Measurements from ENCODE around the gene PHACTR1.

The PHACTR1 gene

DNA sequence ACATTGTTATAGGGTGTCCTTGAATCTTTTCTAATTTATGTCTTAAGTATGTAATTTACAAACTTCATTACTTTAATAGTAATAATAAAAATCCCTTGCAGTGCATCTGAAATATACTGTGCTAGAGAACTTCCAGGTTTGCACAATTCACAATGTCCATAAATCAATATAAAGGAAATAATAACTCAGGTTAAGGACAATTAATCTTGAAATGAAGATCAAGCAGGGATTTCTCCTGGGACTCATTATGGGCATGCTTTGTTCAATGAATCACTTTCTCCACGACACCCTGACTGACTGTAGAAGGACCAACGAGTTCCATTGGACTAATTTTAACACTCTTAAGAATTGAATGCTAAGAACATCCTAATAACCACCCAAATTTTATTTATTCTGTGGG, 110.0 kb downstream of the PHACTR1 start:
- H3K9me3 ChIP-seq (ENCODE audit: control insufficient read depth, low read length) = no peaks in the 10 kb centered on the region
- H3K4me3 ChIP-seq (ENCODE audit: low read length) = no peak overlapping the region
- no peaks in the 10 kb centered on the region for H3K27me3 ChIP-seq (replicated peaks; ENCODE audit: control insufficient read depth, insufficient read depth, low read length)
- no peak overlapping the region for H3K9ac ChIP-seq (ENCODE audit: low read length)
- DNase-seq (ENCODE audit: low read depth) = no peak
- no peaks in the 10 kb centered on the region for H3K4me1 ChIP-seq (ENCODE audit: control insufficient read depth, insufficient read depth, low read length)
- no peaks in the 10 kb centered on the region for H3K36me3 ChIP-seq (ENCODE audit: control insufficient read depth, insufficient read depth, low read length, severe bottlenecking)

DNA sequence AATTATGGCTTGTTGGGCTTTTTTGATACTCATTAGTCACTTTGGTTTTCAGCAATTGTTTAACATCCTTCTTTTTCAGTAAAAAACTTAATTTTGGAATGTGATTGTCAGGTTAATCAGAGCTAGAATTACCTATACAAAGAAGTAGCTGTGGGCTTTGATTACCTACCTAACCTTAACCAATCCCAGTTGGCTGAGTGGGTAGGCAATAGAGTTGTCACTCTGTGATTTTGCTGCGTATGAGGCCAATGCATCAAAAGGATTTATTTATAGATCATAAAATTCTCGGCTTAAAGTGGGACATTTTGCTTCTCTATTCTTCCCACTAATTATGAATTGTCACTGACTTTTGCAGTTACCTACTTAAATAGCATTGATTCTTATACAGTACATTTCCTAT, 111.4 kb downstream of the PHACTR1 start:
- H3K9ac ChIP-seq (ENCODE audit: low read length) = no peak overlapping the region
- DNase-seq (ENCODE audit: low read depth) = no peak
- H3K9me3 ChIP-seq (ENCODE audit: control insufficient read depth, low read length) = no peaks in the 10 kb centered on the region
- no peaks in the 10 kb centered on the region for H3K36me3 ChIP-seq (ENCODE audit: control insufficient read depth, insufficient read depth, low read length, severe bottlenecking)
- H3K4me3 ChIP-seq (ENCODE audit: low read length) = no peak overlapping the region
- H3K27me3 ChIP-seq (replicated peaks; ENCODE audit: control insufficient read depth, insufficient read depth, low read length) = no peaks in the 10 kb centered on the region
- H3K4me1 ChIP-seq (ENCODE audit: control insufficient read depth, insufficient read depth, low read length) = no peaks in the 10 kb centered on the region

- no peaks in the 10 kb centered on the region for H3K4me1 ChIP-seq (ENCODE audit: control insufficient read depth, insufficient read depth, low read length)
- DNase-seq (ENCODE audit: low read depth) = no peak
- H3K27me3 ChIP-seq (replicated peaks; ENCODE audit: control insufficient read depth, insufficient read depth, low read length) = no peaks in the 10 kb centered on the region
- H3K36me3 ChIP-seq (ENCODE audit: control insufficient read depth, insufficient read depth, low read length, severe bottlenecking) = no peaks in the 10 kb centered on the region
- peaks cover 2% of the 10 kb centered on the region for H3K9me3 ChIP-seq (ENCODE audit: control insufficient read depth, low read length)
- H3K9ac ChIP-seq (ENCODE audit: low read length) = no peak overlapping the region
- no peak overlapping the region for H3K4me3 ChIP-seq (ENCODE audit: low read length)
These were observed 115.7 kb downstream of the PHACTR1 start for GRCh38 chr6:12832226-12832735.

DNA sequence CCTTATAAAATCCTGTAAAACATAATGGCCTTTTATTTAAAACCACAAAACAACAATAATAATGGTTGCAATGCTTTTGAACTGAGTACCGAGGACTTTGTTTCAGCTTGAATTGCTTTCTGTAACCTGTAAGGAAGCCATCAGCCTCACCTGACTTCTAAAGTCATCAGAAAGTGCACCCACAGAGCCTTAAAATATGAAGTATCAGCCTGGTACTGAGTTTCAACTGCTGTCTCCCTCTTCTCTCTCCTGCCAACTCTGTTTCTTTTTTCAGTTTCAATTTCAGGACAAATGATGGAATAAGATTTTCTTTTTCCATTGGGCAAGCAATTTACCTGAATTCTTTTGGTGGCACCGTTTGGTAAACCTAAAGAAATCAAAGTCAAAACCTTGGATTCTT, 119.4 kb downstream of the PHACTR1 start:
- H3K9ac ChIP-seq (ENCODE audit: low read length) = no peak overlapping the region
- H3K36me3 ChIP-seq (ENCODE audit: control insufficient read depth, insufficient read depth, low read length, severe bottlenecking) = no peaks in the 10 kb centered on the region

DNA sequence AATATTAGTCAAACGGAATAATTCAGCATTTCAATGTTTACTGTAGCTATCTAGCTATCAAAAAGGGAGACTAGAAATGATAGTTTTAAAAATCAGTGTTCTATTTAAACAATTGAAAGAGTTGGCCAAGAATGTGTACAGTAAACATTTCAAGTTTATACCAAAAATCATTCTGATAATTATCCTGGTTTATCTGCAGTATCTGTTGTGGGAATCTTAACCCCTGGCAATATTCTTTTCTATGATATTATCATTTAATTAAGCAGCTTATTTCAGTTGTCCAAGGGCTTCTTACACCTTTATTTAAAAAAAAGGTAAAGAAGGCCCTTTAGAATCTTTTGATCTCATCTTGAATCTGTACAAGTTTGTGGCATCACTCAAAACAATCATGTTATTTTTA, 125.1 kb downstream of the PHACTR1 start:
- no peaks in the 10 kb centered on the region for H3K36me3 ChIP-seq (ENCODE audit: control insufficient read depth, insufficient read depth, low read length, severe bottlenecking)
- no peak overlapping the region for H3K4me3 ChIP-seq (ENCODE audit: low read length)
- no peaks in the 10 kb centered on the region for H3K4me1 ChIP-seq (ENCODE audit: control insufficient read depth, insufficient read depth, low read length)

More for the DNA sequence above, 119.4 kb downstream of the PHACTR1 start:
- no peak overlapping the region for H3K4me3 ChIP-seq (ENCODE audit: low read length)
- peaks cover 5% of the 10 kb centered on the region for H3K27me3 ChIP-seq (replicated peaks; ENCODE audit: control insufficient read depth, insufficient read depth, low read length)
- no peak for DNase-seq (ENCODE audit: low read depth)
- no peaks in the 10 kb centered on the region for H3K4me1 ChIP-seq (ENCODE audit: control insufficient read depth, insufficient read depth, low read length)
- peaks cover 15% of the 10 kb centered on the region for H3K9me3 ChIP-seq (ENCODE audit: control insufficient read depth, low read length)

GRCh38 chr6:12842114-12842513, 125.5 kb downstream of the PHACTR1 start:
- DNase-seq (ENCODE audit: low read depth) = no peak
- Histone ChIP-seq H3K27me3 (replicated peaks; ENCODE audit: control insufficient read depth, insufficient read depth, low read length) (peaks cover 11% of the 10 kb centered on the region), H3K36me3 (ENCODE audit: control insufficient read depth, insufficient read depth, low read length, severe bottlenecking) (no peaks in the 10 kb centered on the region), H3K9me3 (ENCODE audit: control insufficient read depth, low read length) (peaks cover 13% of the 10 kb centered on the region), H3K4me3 (ENCODE audit: low read length) (no peak overlapping the region), H3K4me1 (ENCODE audit: control insufficient read depth, insufficient read depth, low read length) (no peaks in the 10 kb centered on the region), H3K9ac (ENCODE audit: low read length) (no peak overlapping the region)

More for the DNA sequence above, 125.1 kb downstream of the PHACTR1 start:
- DNase-seq (ENCODE audit: low read depth) = no peak
- Histone ChIP-seq H3K9me3 (ENCODE audit: control insufficient read depth, low read length) (peaks cover 13% of the 10 kb centered on the region), H3K27me3 (replicated peaks; ENCODE audit: control insufficient read depth, insufficient read depth, low read length) (peaks cover 11% of the 10 kb centered on the region), H3K9ac (ENCODE audit: low read length) (no peak overlapping the region)

GRCh38 chr6:12842658-12843057, 126.1 kb downstream of the PHACTR1 start:
- no peaks in the 10 kb centered on the region for H3K36me3 ChIP-seq (ENCODE audit: control insufficient read depth, insufficient read depth, low read length, severe bottlenecking)
- H3K27me3 ChIP-seq (replicated peaks; ENCODE audit: control insufficient read depth, insufficient read depth, low read length) = peaks cover 11% of the 10 kb centered on the region
- no peak overlapping the region for H3K4me3 ChIP-seq (ENCODE audit: low read length)
- H3K9me3 ChIP-seq (ENCODE audit: control insufficient read depth, low read length) = peaks cover 9% of the 10 kb centered on the region
- H3K4me1 ChIP-seq (ENCODE audit: control insufficient read depth, insufficient read depth, low read length) = no peaks in the 10 kb centered on the region
- no peak for DNase-seq (ENCODE audit: low read depth)
- no peak overlapping the region for H3K9ac ChIP-seq (ENCODE audit: low read length)

DNA sequence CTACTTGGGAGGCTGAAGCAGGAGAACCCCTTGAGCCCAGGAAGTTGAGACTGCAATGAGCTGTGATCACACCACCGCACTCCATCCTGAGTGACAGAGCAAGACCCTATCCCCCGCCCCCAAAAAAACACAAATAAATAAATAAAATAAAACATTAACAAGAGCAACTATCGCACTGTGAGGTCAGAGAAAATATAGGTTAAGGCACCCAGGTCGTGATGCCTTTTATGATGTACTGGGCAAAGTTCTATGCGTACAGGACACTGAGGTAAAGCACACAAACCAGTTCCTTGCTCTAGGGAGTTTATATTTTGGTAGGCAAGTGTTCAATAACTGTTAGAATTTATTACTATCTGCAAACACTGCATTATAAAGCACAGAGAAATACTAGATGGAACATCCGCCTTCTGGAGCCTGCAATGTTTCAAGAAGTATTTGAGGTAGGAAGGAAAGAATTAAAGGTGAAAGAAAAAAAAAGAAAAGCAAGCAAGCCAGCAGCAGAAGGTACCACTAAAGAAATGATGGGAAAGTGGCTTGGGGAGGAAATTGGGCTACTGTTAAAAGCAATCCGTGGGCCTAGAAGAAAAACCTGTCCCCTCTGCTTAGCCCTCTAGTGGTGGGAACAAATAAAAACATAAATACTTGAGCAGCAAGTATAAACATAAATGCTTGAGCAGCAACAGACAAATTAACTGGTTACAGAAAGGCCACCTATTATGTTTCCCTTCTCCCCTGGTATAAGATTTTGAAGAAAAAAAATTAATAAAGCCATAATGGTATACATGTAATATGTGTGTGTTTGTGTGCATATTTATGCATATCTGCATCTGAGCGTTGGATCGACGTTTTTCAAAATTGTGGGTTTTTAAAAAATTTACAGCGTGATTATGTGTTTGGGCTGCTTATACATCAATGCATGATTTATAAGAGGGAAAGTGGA, 128.0 kb downstream of the PHACTR1 start:
- Histone ChIP-seq H3K36me3 (ENCODE audit: control insufficient read depth, insufficient read depth, low read length, severe bottlenecking) (no peaks in the 10 kb centered on the region), H3K4me3 (ENCODE audit: low read length) (no peak overlapping the region)
- peak; percentile 56 for DNase-seq (ENCODE audit: low read depth)

DNA sequence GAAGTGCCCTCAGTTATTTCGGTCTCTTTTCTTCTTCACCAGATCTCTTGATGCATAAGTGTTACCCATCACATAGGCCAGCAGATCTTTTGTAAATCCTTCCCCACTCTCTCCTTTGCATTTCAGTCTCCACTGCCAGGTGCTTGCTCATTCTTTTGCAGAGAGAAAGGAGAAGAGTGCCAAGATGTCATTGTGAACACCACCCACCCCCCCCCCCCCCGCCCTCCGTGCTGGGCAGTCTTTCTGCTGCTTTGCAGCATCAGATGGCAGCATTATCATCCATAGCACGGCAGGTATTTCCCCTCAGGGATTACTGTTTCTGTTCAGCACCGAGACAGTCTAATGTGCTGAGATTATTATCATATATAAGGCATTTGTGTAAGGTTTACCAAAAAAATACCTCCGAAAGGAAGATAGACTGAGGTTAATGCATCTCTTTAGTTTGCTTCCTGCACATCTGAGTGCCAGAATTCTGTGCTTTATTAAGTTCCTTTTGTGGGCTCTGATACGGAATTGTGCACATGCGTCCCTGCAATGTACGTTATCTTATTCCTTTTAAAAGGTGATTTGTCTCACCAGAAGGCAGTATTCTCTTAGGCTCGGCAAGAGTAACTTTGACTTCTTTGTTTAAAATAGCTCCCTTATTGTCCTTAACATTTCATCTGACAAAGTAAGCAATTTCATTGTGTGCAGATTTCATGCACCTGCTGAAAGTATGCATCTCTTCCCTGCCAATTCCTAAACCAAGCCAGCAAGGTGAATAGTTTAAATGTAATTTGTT, 128.8 kb downstream of the PHACTR1 start:
- Histone ChIP-seq H3K9me3 (ENCODE audit: control insufficient read depth, low read length) (no peaks in the 10 kb centered on the region), H3K36me3 (ENCODE audit: control insufficient read depth, insufficient read depth, low read length, severe bottlenecking) (no peaks in the 10 kb centered on the region), H3K4me1 (ENCODE audit: control insufficient read depth, insufficient read depth, low read length) (no peaks in the 10 kb centered on the region), H3K4me3 (ENCODE audit: low read length) (no peak overlapping the region), H3K27me3 (replicated peaks; ENCODE audit: control insufficient read depth, insufficient read depth, low read length) (peaks cover 8% of the 10 kb centered on the region), H3K9ac (ENCODE audit: low read length) (no peak overlapping the region)
- DNase-seq (ENCODE audit: low read depth) = no peak

More for the DNA sequence above, 128.0 kb downstream of the PHACTR1 start:
- peaks cover 11% of the 10 kb centered on the region for H3K27me3 ChIP-seq (replicated peaks; ENCODE audit: control insufficient read depth, insufficient read depth, low read length)
- no peak overlapping the region for H3K9ac ChIP-seq (ENCODE audit: low read length)
- no peaks in the 10 kb centered on the region for H3K9me3 ChIP-seq (ENCODE audit: control insufficient read depth, low read length)
- H3K4me1 ChIP-seq (ENCODE audit: control insufficient read depth, insufficient read depth, low read length) = no peaks in the 10 kb centered on the region

DNA sequence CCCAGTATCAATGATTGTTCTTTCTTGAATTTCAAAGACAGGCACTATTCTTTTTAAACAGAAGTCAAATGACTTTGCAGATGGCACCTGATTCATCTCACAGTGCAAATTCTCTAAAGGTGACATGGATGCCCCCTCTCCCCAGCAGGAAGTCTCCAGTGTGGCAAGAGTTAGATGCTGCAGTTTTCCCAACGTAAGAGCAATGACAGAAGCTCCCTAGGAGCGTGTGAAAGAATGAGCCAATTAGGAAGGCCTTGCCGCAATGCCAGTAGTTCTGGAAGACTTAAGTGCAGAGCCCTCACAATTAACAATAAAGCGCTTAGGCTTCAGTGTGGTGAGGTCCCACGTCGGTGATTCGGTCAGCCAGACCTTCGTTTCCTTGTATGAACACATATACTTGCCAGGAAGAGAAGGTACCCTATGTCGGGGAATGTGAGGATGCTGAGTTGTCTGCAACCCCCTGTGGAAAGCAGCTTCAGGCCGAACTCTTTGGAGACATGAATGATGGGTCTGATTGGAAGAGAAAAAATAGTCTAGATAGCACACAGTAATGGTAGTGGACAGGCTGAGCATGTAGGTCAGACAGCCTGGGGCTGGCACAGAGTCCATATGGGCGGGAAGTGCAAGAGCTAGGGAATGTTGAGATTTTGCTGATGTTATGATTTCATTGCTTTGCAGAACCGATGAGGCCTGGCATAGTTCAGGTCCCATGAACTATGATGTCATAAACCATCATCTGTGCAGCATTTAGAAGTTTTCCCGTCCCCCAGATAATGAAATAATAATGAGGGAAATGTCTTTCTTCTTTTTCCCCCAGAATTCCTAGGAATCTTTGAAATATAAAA, 132.6 kb downstream of the PHACTR1 start:
- H3K9ac ChIP-seq (ENCODE audit: low read length) = no peak overlapping the region
- H3K9me3 ChIP-seq (ENCODE audit: control insufficient read depth, low read length) = no peaks in the 10 kb centered on the region
- peaks cover 6% of the 10 kb centered on the region for H3K27me3 ChIP-seq (replicated peaks; ENCODE audit: control insufficient read depth, insufficient read depth, low read length)
- no peaks in the 10 kb centered on the region for H3K36me3 ChIP-seq (ENCODE audit: control insufficient read depth, insufficient read depth, low read length, severe bottlenecking)
- no peaks in the 10 kb centered on the region for H3K4me1 ChIP-seq (ENCODE audit: control insufficient read depth, insufficient read depth, low read length)
- DNase-seq (ENCODE audit: low read depth) = no peak
- H3K4me3 ChIP-seq (ENCODE audit: low read length) = no peak overlapping the region
